HepG2 (cell line): ENCODE measurements around the gene EIF4ENIF1. TPM values are rescaled to one million over a fixed set of nuclear protein-coding genes. Genes with fewer than 3 reads are reported as not detected.

Experiments used
- ATAC-seq: fragments of 200-7000 bp; cut with Tn5 transposase; 3 replicates; pipeline ENCODE4 v1.9.1; 2020; ENCODE audit warnings: mild to moderate bottlenecking, moderate library complexity
- BruUV-seq: library from RNA; stranded (reverse); fragments of 400-500 nt; replicated peaks from 2 replicates; lab custom pipeline; 2021; lab: Mats Ljungman, UMichigan
- CTCF ChIA-PET: fragments of 300-600 bp; formaldehyde crosslinking; extraction: SDS; loops from one replicate; lab custom pipeline; 2021; ENCODE audit warnings: low total read pairs, inconsistent platforms, low intra/inter-chr PET ratio; lab: Yijun Ruan, JAX
- POLR2A ChIA-PET: fragments of 350-600 bp; sonication (Branson Sonifier 250); formaldehyde crosslinking; loops from one replicate; lab custom pipeline; 2020; ENCODE audit warnings: antibody characterized with exemption, inconsistent platforms; lab: Yijun Ruan, JAX
- DNase-seq: peaks from one replicate; pipeline ENCODE4 v3.0.0-alpha.2; 2015; ENCODE audit warnings: low spot score
- FAIRE-seq: peaks from 3 replicates; lab custom pipeline; 2011; peaks lifted over from hg19 to GRCh38; lab: Jason Lieb, UNC
- H2AFZ ChIP-seq: one replicate; pipeline ENCODE4 v1.6.1; 2011; ENCODE audit warnings: low read length, inconsistent platforms
- H3K27ac ChIP-seq: fragments of 300-600 bp; 3 replicates; pipeline ENCODE4 v1.8.0; 2011; ENCODE audit warnings: mixed run types, mild to moderate bottlenecking, mixed read lengths, low read length, inconsistent platforms; ENCODE audit not compliant: insufficient read depth; ENCODE audit errors: extremely low read length
- H3K27me3 ChIP-seq, 2 experiments: fragments of 200-600 bp in 1 of 2; 2 replicates in 1 of 2; 3 replicates in 1 of 2; pipeline versions ENCODE4 v1.6.0 to v1.8.0; 2011; ENCODE audit warnings: low read length in 2 of 2, mild to moderate bottlenecking in 2 of 2, moderate library complexity in 2 of 2, inconsistent platforms in 1 of 2; ENCODE audit not compliant: insufficient read depth in 2 of 2, control insufficient read depth in 1 of 2
- H3K36me3 ChIP-seq, 2 experiments: fragments of 200-600 bp in 1 of 2; replicated peaks in 1 of 2; 2 replicates in 1 of 2; 3 replicates in 1 of 2; pipeline versions ENCODE4 v1.5.1 to v1.8.0; 2011; ENCODE audit warnings: low read length in 2 of 2, inconsistent platforms in 1 of 2; ENCODE audit not compliant: insufficient read depth in 2 of 2, control insufficient read depth in 1 of 2
- H3K4me1 ChIP-seq: 2 replicates; pipeline ENCODE4 v1.5.1; 2012; ENCODE audit warnings: low read length, inconsistent platforms; ENCODE audit not compliant: insufficient read depth
- H3K4me2 ChIP-seq: 2 replicates; pipeline ENCODE4 v1.6.0; 2011; ENCODE audit warnings: low read depth, low read length, inconsistent platforms
- H3K4me3 ChIP-seq, 3 experiments: fragments of 200-600 bp in 1 of 3; sonication (generic), shearing (Covaris generic) in 1 of 3; replicated peaks in 1 of 3; 2 replicates each; pipeline ENCODE4 v1.5.1; 2011 to 2016; ENCODE audit warnings: low read length in 3 of 3, inconsistent platforms in 2 of 3, low read depth in 2 of 3, mild to moderate bottlenecking in 2 of 3, control low read depth in 1 of 3, mixed read lengths in 1 of 3; ENCODE audit not compliant: insufficient read depth in 1 of 3
- H3K79me2 ChIP-seq: one replicate; pipeline ENCODE4 v1.6.1; 2011; ENCODE audit warnings: low read length, inconsistent platforms; ENCODE audit not compliant: insufficient read depth
- H3K9ac ChIP-seq: 2 replicates; pipeline ENCODE4 v1.6.0; 2011; ENCODE audit warnings: mild to moderate bottlenecking, low read depth, low read length, inconsistent platforms; ENCODE audit not compliant: insufficient read depth
- H3K9me3 ChIP-seq: 2 replicates; pipeline ENCODE4 v1.5.1; 2012; ENCODE audit warnings: mild to moderate bottlenecking, low read length
- H4K20me1 ChIP-seq: 2 replicates; pipeline ENCODE4 v1.6.0; 2011; ENCODE audit warnings: inconsistent platforms, mild to moderate bottlenecking, low read length, moderate library complexity; ENCODE audit not compliant: insufficient read depth
- AGO2 ChIP-seq: fragments of 200-400 bp; formaldehyde crosslinking; optimal IDR thresholded peaks from 2 replicates; pipeline ENCODE3; 2017; ENCODE audit warnings: mild to moderate bottlenecking, low read depth, low read length, moderate library complexity
- ARHGAP35 ChIP-seq: sonication (generic); formaldehyde crosslinking; IDR thresholded peaks from 2 replicates; pipeline ENCODE4 v1.9.0; 2022; ENCODE audit warnings: mild to moderate bottlenecking, inconsistent platforms, moderate library complexity, missing genetic modification reagents, borderline replicate concordance
- NFRKB ChIP-seq: fragments of 450-650 bp; IDR thresholded peaks from 2 replicates; pipeline ENCODE4 v1.6.1; 2017
- RBM22 ChIP-seq: fragments of 200-400 bp; formaldehyde crosslinking; optimal IDR thresholded peaks from 2 replicates; pipeline ENCODE3; 2017; ENCODE audit warnings: mild to moderate bottlenecking, low read length, moderate library complexity
- SCMH1 ChIP-seq: sonication (generic); formaldehyde crosslinking; IDR thresholded peaks from 2 replicates; pipeline ENCODE4 v1.9.0; 2021; ENCODE audit warnings: missing genetic modification reagents, mild to moderate bottlenecking, borderline replicate concordance
- ZNF296 ChIP-seq: sonication (generic); formaldehyde crosslinking; conservative IDR thresholded peaks from 2 replicates; pipeline ENCODE4 v1.5.0; 2020; ENCODE audit warnings: mild to moderate bottlenecking, missing genetic modification reagents
- ZNF766 ChIP-seq: sonication (generic); formaldehyde crosslinking; IDR thresholded peaks from 2 replicates; pipeline ENCODE4 v1.5.0; 2020; ENCODE audit warnings: missing genetic modification reagents, borderline replicate concordance
- WGBS: methylation state at CpG from one replicate; pipeline ENCODE4 v1.1.6; 2017; ENCODE audit warnings: low lambda C conversion rate; 5-methylcytosine and 5-hydroxymethylcytosine counted together
- in situ Hi-C: cut with HindIII; loops from 2 replicates; pipeline ENCODE4 v1.10.0; 2017; ENCODE audit warnings: low pct_unique_long_range_greater_than_20kb; ENCODE audit not compliant: extremely low pct_ligation_motif_present
- intact Hi-C: fragments of 100-400 bp; cut with micrococcal nuclease; formaldehyde crosslinking; loops from one replicate; pipeline ENCODE4 v1.10.0; 2022; ENCODE audit not compliant: unreplicated experiment
- polyA plus RNA-seq, 8 experiments: library from polyadenylated mRNA; depleted of rRNA in 3 of 8; stranded (reverse) in 7 of 8; unstranded in 1 of 8; fragments of >200 nt; fragmentation: Illumina TruSeq in 4 of 8; extraction: Trizol in 4 of 8; gene quantifications; 2 replicates each; pipeline versions ENCODE4 v1.2.1 to v1.2.3, GENCODE V29; 2011 to 2016; ENCODE audit warnings: low read depth in 4 of 8, missing spikeins in 1 of 8, mixed read lengths in 1 of 8; ENCODE audit not compliant: insufficient read depth in 1 of 8
- total RNA-seq, 5 experiments: library from RNA; depleted of rRNA; stranded (reverse); fragments of >200 nt; fragmentation: Illumina TruSeq; extraction: Trizol; gene quantifications; 2 replicates each; pipeline ENCODE4 v1.2.3, GENCODE V29; 2016; ENCODE audit warnings: low read depth in 1 of 5
- TF ChIP-seq, protein P1 (sequence below): IDR thresholded peaks from 2 replicates; pipeline ENCODE4 v1.4.0; 2020; ENCODE audit warnings: mild to moderate bottlenecking, missing genetic modification reagents

Gene EIF4ENIF1
- total and polyA plus RNA-seq, 2 of the 13 experiments (the other 11 are each of a cell fraction or from before 2014, with no cell fraction given), result 11.9 to 12.3 TPM

DNA sequence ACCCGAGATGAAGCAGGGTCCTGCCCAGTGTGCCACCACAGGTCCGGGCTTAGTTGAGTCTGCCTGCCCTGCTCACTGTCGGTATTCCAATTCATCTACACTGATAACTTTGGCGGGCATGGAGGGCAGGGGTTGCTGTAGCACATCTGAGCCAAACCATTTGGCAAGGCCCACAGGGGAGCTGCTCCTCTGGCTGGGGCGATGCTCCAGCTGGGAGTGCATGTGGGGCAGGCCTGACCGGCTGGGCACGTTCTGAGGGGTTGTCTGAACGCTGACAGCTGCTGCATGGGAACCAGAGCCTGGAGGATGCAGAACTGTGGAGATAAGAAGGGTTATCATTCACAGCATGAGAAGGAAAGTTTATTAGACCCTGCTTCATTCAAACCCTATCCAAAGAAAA lies 49.8 kb downstream of the EIF4ENIF1 start:
- Histone ChIP-seq H3K4me2 (no peak overlapping the region), H3K27me3 (no peaks in the 10 kb centered on the region), H3K9ac (no peak overlapping the region), H3K9me3 (no peaks in the 10 kb centered on the region), H3K79me2 (no peaks in the 10 kb centered on the region), H2AFZ (no peak overlapping the region), H3K4me1 (no peaks in the 10 kb centered on the region), H3K27ac (no peak overlapping the region), H3K4me3 (no peak overlapping the region), H3K36me3 (peaks cover 35 to 86% of the 10 kb centered on the region in 2 experiments), H4K20me1 (no peaks in the 10 kb centered on the region)
- FAIRE-seq (no peak), ATAC-seq (no peak), DNase-seq (no peak)
- WGBS, result 100% methylated on average over 2 of the region's 8 CpGs
- ChIA-PET POLR2A (no interaction called here), CTCF (no interaction called here)
- intact Hi-C loops, result no loop called here
- in situ Hi-C loops, result no loop called here
- BruUV-seq, result no TSS peak
- no peak for TF ChIP-seq ZNF296 (CRISPR knock-in tag)
- peak; percentile 15 for TF ChIP-seq RBM22
- no peak for TF ChIP-seq ZNF766 (CRISPR knock-in tag)
- no peak for TF ChIP-seq NFRKB
- TF ChIP-seq SCMH1 (CRISPR knock-in tag), result no peak
- no peak for TF ChIP-seq ARHGAP35
- TF ChIP-seq, protein P1, sequence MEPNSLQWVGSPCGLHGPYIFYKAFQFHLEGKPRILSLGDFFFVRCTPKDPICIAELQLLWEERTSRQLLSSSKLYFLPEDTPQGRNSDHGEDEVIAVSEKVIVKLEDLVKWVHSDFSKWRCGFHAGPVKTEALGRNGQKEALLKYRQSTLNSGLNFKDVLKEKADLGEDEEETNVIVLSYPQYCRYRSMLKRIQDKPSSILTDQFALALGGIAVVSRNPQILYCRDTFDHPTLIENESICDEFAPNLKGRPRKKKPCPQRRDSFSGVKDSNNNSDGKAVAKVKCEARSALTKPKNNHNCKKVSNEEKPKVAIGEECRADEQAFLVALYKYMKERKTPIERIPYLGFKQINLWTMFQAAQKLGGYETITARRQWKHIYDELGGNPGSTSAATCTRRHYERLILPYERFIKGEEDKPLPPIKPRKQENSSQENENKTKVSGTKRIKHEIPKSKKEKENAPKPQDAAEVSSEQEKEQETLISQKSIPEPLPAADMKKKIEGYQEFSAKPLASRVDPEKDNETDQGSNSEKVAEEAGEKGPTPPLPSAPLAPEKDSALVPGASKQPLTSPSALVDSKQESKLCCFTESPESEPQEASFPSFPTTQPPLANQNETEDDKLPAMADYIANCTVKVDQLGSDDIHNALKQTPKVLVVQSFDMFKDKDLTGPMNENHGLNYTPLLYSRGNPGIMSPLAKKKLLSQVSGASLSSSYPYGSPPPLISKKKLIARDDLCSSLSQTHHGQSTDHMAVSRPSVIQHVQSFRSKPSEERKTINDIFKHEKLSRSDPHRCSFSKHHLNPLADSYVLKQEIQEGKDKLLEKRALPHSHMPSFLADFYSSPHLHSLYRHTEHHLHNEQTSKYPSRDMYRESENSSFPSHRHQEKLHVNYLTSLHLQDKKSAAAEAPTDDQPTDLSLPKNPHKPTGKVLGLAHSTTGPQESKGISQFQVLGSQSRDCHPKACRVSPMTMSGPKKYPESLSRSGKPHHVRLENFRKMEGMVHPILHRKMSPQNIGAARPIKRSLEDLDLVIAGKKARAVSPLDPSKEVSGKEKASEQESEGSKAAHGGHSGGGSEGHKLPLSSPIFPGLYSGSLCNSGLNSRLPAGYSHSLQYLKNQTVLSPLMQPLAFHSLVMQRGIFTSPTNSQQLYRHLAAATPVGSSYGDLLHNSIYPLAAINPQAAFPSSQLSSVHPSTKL (CRISPR knock-in tag), result no peak
- peak; percentile 65 for TF ChIP-seq AGO2
